Heart left ventricle (tissue), 16 donors: Measurements from ENCODE around the gene CELA1. TPM values are rescaled to one million over a fixed set of nuclear protein-coding genes. Genes with fewer than 3 reads are reported as not detected.

Experiments
- ATAC-seq, 4 donors: fragments of 200-7000 bp; cut with Tn5 transposase; one replicate each; pipeline ENCODE4 v1.9.1; 2020 to 2022; ENCODE audit warnings: moderate library complexity in 4 of 4, mild to moderate bottlenecking in 3 of 4, moderate number of reproducible peaks in 1 of 4
- DNase-seq, 5 donors: peaks; one replicate each; pipeline ENCODE4 v3.0.0-alpha.2; 2020
- H3K27ac ChIP-seq, 12 donors: fragments of 200-600 bp; sonication (generic) in 4 of 12; one replicate each; pipeline versions ENCODE4 v1.5.0 to v1.8.0; 2016 to 2022; ENCODE audit warnings: mild to moderate bottlenecking in 2 of 12
- H3K27me3 ChIP-seq, 9 donors: fragments of 200-600 bp; sonication (generic) in 2 of 9; one replicate each; pipeline versions ENCODE4 v1.5.1 to v1.8.0; 2016 to 2022; ENCODE audit warnings: mild to moderate bottlenecking in 3 of 9
- H3K36me3 ChIP-seq, 9 donors: fragments of 200-600 bp; sonication (generic) in 2 of 9; one replicate each; pipeline versions ENCODE4 v1.5.0 to v1.8.0; 2018 to 2022; ENCODE audit warnings: mild to moderate bottlenecking in 2 of 9
- H3K4me1 ChIP-seq, 12 donors: fragments of 200-600 bp; sonication (generic) in 4 of 12; one replicate each; pipeline versions ENCODE4 v1.5.0 to v1.8.0; 2016 to 2022; ENCODE audit warnings: mild to moderate bottlenecking in 3 of 12
- H3K4me3 ChIP-seq, 12 donors: fragments of 200-600 bp; sonication (generic) in 4 of 12; one replicate each; pipeline versions ENCODE4 v1.5.0 to v1.8.0; 2017 to 2022; ENCODE audit warnings: mild to moderate bottlenecking in 9 of 12, moderate library complexity in 4 of 12
- H3K9me3 ChIP-seq, 12 donors: fragments of 200-600 bp; sonication (generic) in 4 of 12; one replicate each; pipeline versions ENCODE4 v1.5.0 to v1.8.0; 2016 to 2022; ENCODE audit warnings: mild to moderate bottlenecking in 1 of 12
- POLR2A ChIP-seq, 2 donors: fragments of 450-650 bp; IDR thresholded peaks; one replicate each; pipeline ENCODE4 v1.6.1; 2017; ENCODE audit warnings: antibody characterized with exemption in 2 of 2, mild to moderate bottlenecking in 2 of 2, moderate library complexity in 2 of 2
- WGBS, 4 donors: extraction: QIAGEN DNeasy Blood & Tissue Kit in 2 of 4; methylation state at CpG; one replicate each; pipeline versions ENCODE4 v1.1.5 to v1.1.7; 2013 to 2018; 5-methylcytosine and 5-hydroxymethylcytosine counted together
- intact Hi-C, 10 donors: fragments of 100-400 bp; cut with DNase I; formaldehyde crosslinking; loops; one replicate each; pipeline versions ENCODE4 v1.11.1 to v1.14.2; 2022
- polyA plus RNA-seq, 2 donors: library from polyadenylated mRNA; stranded (reverse); fragments of 200-250 nt; gene quantifications; one replicate each; pipeline ENCODE4 v1.2.3, GENCODE V29; 2013
- total RNA-seq, 9 donors: library from RNA; depleted of rRNA in 2 of 9; stranded (reverse); fragments of >200 nt in 2 of 9; fragmentation: NEBNext Ultra II Directional in 3 of 9; extraction: Animal tissue kit (Norgen Biotek cat#: 25700) in 3 of 9; gene quantifications; one replicate each; pipeline versions ENCODE4 v1.1.0 to v1.2.4, GENCODE V29; 2016 to 2023
- TF ChIP-seq, protein P1 (sequence below), 12 donors: fragments of 200-600 bp; sonication (generic) in 4 of 12; IDR thresholded peaks; one replicate each; pipeline versions ENCODE4 v1.5.0 to v1.8.0; 2018 to 2022; ENCODE audit warnings: antibody characterized with exemption in 12 of 12, mild to moderate bottlenecking in 5 of 12
- donor health status: ischemic (EF 13 %, LVEDD 7.1; RV severe dilation, severe dysfunction).
- donor health status: healthy with polysubstance abuse.
- donor health status: DM: no; HTN: yes; CAD: no.
- donor health status: DM: no; HTN: no; CAD: no.
- donor health status: ischemic (EF 25% LVEDD 6.9; RV normal size, moderate dysfunction).
- donor health status: ischemic (EF 25% LVEDD 5.7; RV mildly dilated, moderate dysfunction).
- donor health status: healthy.
- donor health status: DM: yes; HTN: yes; CAD: no.
- donor health status: ischemic (EF 35%, LVEDD 5.7; RV mildly dilated, moderate dysfunction).
- donor health status: nonischemic (EF 11% LVEDD 7.7; RV severe dilation, severe dysfunction).
- donor health status: DM: yes; HTN: yes; CAD: no.
- donor health status: PGD.
- donor health status: ischemic (EF 29% LVEDD 5.4; RV normal size, mild dysfunction).
- donor health status: nonischemic (EF 23%, LVEDD 6.1; RV moderate dilation, normal function).

Gene CELA1
- total and polyA plus RNA-seq, 11 donors: not detected

DNA sequence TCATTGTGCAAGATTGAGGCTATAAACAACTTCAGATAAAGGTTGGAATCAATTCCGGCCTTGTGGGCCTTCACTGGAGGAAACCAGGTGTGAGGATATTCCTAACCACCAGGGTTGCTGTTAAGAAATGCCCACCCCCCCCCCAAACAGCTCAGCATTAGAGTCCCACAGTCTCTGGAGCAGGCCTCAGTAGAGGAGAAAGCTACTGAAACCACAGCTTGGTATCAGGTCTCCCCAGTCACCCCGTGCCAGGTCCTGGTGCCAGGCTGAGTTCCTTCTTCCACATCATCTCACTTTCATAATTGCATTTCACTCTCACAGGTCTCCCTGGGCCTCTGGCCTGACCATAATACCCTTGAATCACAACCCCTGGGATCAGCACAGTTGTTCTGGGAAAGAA lies 32.3 kb upstream of the CELA1 start:
- Histone ChIP-seq H3K36me3 (peaks cover 0 to 28% (median 0%) of the 10 kb centered on the region in 9 donors), H3K9me3 (no peaks in the 10 kb centered on the region), H3K4me3 (no peak overlapping the region), H3K27ac (no peak overlapping the region), H3K27me3 (no peaks in the 10 kb centered on the region), H3K4me1 (peaks cover 0 to 7% (median 0%) of the 10 kb centered on the region in 12 donors)
- 83 to 100% (median 95%) methylated on average over 2 of the region's 2 CpGs for WGBS, 4 donors
- DNase-seq (no peak), ATAC-seq (no peak)
- intact Hi-C loops: no loop called here
- TF ChIP-seq, protein P1, sequence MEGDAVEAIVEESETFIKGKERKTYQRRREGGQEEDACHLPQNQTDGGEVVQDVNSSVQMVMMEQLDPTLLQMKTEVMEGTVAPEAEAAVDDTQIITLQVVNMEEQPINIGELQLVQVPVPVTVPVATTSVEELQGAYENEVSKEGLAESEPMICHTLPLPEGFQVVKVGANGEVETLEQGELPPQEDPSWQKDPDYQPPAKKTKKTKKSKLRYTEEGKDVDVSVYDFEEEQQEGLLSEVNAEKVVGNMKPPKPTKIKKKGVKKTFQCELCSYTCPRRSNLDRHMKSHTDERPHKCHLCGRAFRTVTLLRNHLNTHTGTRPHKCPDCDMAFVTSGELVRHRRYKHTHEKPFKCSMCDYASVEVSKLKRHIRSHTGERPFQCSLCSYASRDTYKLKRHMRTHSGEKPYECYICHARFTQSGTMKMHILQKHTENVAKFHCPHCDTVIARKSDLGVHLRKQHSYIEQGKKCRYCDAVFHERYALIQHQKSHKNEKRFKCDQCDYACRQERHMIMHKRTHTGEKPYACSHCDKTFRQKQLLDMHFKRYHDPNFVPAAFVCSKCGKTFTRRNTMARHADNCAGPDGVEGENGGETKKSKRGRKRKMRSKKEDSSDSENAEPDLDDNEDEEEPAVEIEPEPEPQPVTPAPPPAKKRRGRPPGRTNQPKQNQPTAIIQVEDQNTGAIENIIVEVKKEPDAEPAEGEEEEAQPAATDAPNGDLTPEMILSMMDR (IDR thresholded peaks at IDR 0.05): no peak
- no peak for TF ChIP-seq POLR2A (IDR thresholded peaks at IDR 0.05)

DNA sequence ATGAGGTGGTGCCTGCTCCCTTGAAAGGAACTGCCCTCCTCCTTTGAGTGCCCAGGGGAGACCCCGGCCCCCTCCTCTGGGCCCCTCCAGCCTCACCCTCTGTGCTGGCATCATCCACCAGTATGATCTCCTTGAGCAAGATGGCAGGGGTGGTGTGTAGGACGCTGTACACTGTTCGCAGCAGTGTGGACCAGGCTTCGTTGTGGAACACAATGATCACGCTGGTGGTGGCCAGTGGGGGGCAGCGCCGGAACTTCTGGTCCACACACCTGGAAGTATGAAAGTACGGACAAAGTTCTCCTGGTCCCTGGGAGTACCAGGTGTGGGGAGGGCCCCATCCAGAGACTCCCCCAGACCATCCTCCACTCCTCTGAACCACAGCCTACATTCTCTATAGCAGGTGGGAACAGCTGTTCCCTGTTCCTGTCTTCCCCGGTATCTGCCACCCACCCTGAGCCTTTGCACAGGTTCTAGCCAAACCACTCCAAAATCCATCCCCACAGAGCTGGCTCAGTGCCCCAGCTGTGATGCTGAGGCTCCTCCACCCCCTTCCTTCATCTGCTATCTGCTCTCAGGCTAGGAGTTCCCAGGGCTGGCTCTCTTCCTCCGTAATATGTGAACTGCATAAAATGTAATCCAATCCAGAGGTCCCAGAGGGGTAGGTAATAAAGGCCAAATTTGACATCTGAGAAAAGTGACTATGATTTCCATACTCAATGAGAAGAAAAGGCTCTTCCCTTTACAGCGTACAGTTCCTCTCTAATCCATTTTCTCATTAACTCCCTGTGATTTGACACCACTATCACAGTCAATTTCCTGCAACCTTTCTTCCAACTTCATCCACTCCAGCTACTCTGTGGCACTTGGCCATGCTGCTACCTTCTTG lies 30.9 kb upstream of the CELA1 start:
- Histone ChIP-seq H3K27me3 (no peaks in the 10 kb centered on the region), H3K9me3 (no peaks in the 10 kb centered on the region), H3K27ac (no peak overlapping the region), H3K36me3 (peaks cover 0 to 28% (median 0%) of the 10 kb centered on the region in 9 donors), H3K4me1 (peaks cover 0 to 7% (median 0%) of the 10 kb centered on the region in 12 donors), H3K4me3 (no peak overlapping the region)
- TF ChIP-seq, protein P1 (IDR thresholded peaks at IDR 0.05): no peak
- TF ChIP-seq POLR2A (IDR thresholded peaks at IDR 0.05): no peak
- intact Hi-C loops: no loop called here
- ATAC-seq (no peak), DNase-seq (no peak)
- 73 to 85% (median 80%) methylated on average over 5 to 11 of the region's 11 CpGs for WGBS, 4 donors

DNA sequence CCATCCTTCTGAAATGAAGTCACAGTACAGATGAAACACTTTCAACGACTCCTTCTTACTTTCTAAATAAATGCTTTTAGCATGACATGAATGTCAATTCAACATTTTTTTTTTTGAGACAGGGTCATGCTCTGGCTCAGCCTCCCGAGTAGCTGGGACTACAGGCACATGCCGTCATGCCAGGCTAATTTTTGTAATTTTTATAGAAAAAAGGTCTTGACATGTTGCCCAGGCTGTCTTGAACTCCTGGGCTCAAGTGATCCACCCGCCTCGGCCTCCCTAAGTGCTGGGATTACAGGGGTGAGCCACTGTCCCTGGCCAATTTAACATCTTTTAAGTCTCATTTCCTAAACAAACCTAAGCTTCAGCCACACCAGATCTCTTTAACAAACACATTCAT lies 28.4 kb upstream of the CELA1 start:
- no peak overlapping the region for H3K27ac ChIP-seq
- H3K36me3 ChIP-seq: peaks cover 0 to 18% (median 0%) of the 10 kb centered on the region in 9 donors
- DNase-seq: no peak
- WGBS, 4 donors: 76 to 81% (median 81%) methylated on average over 5 of the region's 5 CpGs
- peaks cover 0 to 10% (median 4%) of the 10 kb centered on the region in 12 donors for H3K4me1 ChIP-seq
- intact Hi-C loops: no loop called here
- no peaks in the 10 kb centered on the region for H3K27me3 ChIP-seq
- no peak for ATAC-seq
- no peak for TF ChIP-seq POLR2A (IDR thresholded peaks at IDR 0.05)
- TF ChIP-seq, protein P1 (IDR thresholded peaks at IDR 0.05): no peak
- H3K4me3 ChIP-seq: no peak overlapping the region
- H3K9me3 ChIP-seq: no peaks in the 10 kb centered on the region

DNA sequence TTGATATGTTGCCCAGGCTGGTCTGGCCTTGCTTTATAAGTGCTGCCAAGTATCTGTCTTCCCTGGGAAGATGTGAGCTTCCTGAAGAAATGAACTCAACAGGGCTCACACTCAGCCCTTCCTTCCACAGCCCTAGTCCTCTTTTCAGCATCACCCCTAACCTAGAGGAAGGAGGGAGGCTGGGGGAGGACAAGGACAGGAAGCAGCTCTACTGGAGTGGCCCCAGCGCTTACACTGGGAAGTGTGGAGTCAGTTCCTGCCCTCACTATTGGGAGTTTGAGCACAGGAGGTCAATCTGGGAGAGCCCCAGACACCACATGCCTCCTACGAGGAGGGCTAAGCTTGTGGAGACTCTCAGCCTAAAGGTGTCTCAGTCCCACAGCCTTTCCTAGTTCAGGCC lies 27.9 kb upstream of the CELA1 start:
- 57 to 71% (median 60%) methylated on average over 2 of the region's 2 CpGs for WGBS, 4 donors
- intact Hi-C loops: no loop called here
- H3K27me3 ChIP-seq: no peaks in the 10 kb centered on the region
- H3K4me3 ChIP-seq: no peak overlapping the region
- no peak for TF ChIP-seq POLR2A (IDR thresholded peaks at IDR 0.05)
- TF ChIP-seq, protein P1 (IDR thresholded peaks at IDR 0.05): no peak
- ATAC-seq (no peak), DNase-seq (no peak)
- peaks cover 0 to 15% (median 0%) of the 10 kb centered on the region in 9 donors for H3K36me3 ChIP-seq
- H3K4me1 ChIP-seq: peaks cover 0 to 15% (median 4%) of the 10 kb centered on the region in 12 donors
- H3K27ac ChIP-seq: no peak overlapping the region
- no peaks in the 10 kb centered on the region for H3K9me3 ChIP-seq
